22Rv1 (cell line): Measurements from ENCODE around the gene CPZ.

Source experiments
- CTCF ChIP-seq: fragments of 450-650 bp; IDR thresholded peaks from 2 replicates; pipeline ENCODE4 v1.5.1; 2017; ENCODE audit warnings: mild to moderate bottlenecking
- ZFX ChIP-seq: fragments of 450-650 bp; IDR thresholded peaks from 2 replicates; pipeline ENCODE4 v1.6.1; 2017; ENCODE audit warnings: antibody characterized with exemption, borderline replicate concordance

DNA sequence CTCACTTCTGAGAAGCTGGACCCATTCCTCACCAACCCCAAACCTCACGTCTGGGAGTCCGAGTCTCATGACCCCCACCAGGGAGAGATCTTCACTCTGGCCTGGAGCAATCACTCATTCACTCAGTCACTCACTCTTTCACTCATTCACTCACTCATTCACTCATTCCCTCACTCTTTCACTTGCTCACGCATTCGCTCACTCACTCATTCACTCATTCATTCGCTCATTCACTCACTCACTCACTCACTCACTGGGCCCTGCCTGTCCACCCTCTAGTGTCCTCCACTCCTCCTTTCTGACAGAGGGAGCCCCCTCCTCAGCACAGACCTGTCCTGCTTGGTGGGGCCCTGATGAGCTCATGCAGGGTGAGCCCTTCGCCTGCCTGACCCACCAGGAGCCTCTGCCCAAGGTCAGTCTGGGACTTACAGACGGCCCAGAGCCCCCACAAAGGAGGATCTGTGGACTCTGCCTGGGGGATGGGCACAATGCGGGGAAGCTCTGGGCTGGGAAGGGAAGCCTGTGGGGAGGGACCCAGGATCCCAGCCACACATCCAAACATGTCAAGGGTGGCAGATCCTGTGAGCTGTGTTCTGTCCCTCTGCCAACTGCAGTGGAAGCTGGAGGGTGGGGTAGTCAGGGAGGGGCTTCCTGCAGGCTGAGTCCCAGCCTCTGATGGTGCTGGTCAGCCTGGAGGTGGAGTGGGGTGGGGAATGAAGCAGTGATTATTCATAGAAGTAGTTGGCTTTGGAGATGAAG lies 18.5 kb downstream of the CPZ start:
- no peak for TF ChIP-seq CTCF
- TF ChIP-seq ZFX: no peak
